Panc1 (cell line): ENCODE results near the gene SIRT7. TPM values are rescaled to one million over a fixed set of nuclear protein-coding genes. Genes with fewer than 3 reads are reported as not detected.

Source experiments
- ATAC-seq: fragments of 200-7000 bp; cut with Tn5 transposase; 2 replicates; pipeline ENCODE4 v1.9.1; 2020; ENCODE audit warnings: mild to moderate bottlenecking, moderate library complexity
- BruUV-seq: library from RNA; stranded (reverse); fragments of 400-500 nt; replicated peaks from 2 replicates; lab custom pipeline; 2021; lab: Mats Ljungman, UMichigan
- CTCF ChIA-PET: fragments of 300-600 bp; sonication (Branson Sonifier 250); formaldehyde crosslinking; loops from one replicate; lab custom pipeline; 2022; ENCODE audit warnings: antibody characterized with exemption; lab: Charles Lee
- POLR2A ChIA-PET: fragments of 300-600 bp; sonication (Branson Sonifier 250); formaldehyde crosslinking; loops from one replicate; lab custom pipeline; 2022; ENCODE audit warnings: antibody characterized with exemption; lab: Charles Lee
- DNase-seq: peaks from one replicate; pipeline ENCODE4 v3.0.0-alpha.2; 2010; ENCODE audit warnings: low read depth, low spot score
- H3K27ac ChIP-seq: 2 replicates; pipeline ENCODE4 v1.5.1; 2011; ENCODE audit warnings: mild to moderate bottlenecking, low read length, inconsistent platforms
- H3K27me3 ChIP-seq: fragments of 200-500 bp; sonication (Bioruptor generic); 2 replicates; pipeline ENCODE4 v1.6.0; 2014; ENCODE audit warnings: low read length, inconsistent platforms; ENCODE audit not compliant: control insufficient read depth, insufficient read depth
- H3K36me3 ChIP-seq: fragments of 200-500 bp; sonication (Bioruptor generic); 2 replicates; pipeline ENCODE4 v1.5.1; 2014; ENCODE audit warnings: inconsistent platforms, mild to moderate bottlenecking, low read length, moderate library complexity; ENCODE audit not compliant: control insufficient read depth, insufficient read depth
- H3K4me1 ChIP-seq: 2 replicates; pipeline ENCODE4 v1.5.1; 2011; ENCODE audit warnings: inconsistent platforms, mild to moderate bottlenecking, low read length, moderate library complexity; ENCODE audit not compliant: control insufficient read depth, insufficient read depth
- H3K4me3 ChIP-seq, 2 experiments: 2 replicates each; pipeline ENCODE4 v1.5.1; 2011 to 2012; ENCODE audit warnings: low read depth in 2 of 2, low read length in 2 of 2, mild to moderate bottlenecking in 2 of 2, inconsistent platforms in 1 of 2, moderate library complexity in 1 of 2
- H3K9me3 ChIP-seq: fragments of 200-500 bp; sonication (Bioruptor generic); 2 replicates; pipeline ENCODE4 v1.5.1; 2014; ENCODE audit warnings: low read depth, mild to moderate bottlenecking, inconsistent platforms, low read length, moderate library complexity; ENCODE audit not compliant: control insufficient read depth, insufficient read depth
- POLR2AphosphoS5 ChIP-seq: IDR thresholded peaks from 2 replicates; pipeline ENCODE4 v1.6.1; 2012; ENCODE audit warnings: mild to moderate bottlenecking, low read depth, low read length, moderate library complexity
- SIN3A ChIP-seq: IDR thresholded peaks from 2 replicates; pipeline ENCODE4 v1.6.1; 2012; ENCODE audit warnings: low read depth, mild to moderate bottlenecking, low read length, moderate library complexity, borderline replicate concordance; ENCODE audit not compliant: insufficient read depth
- TCF7L2 ChIP-seq: IDR thresholded peaks from 2 replicates; pipeline ENCODE4 v1.6.1; 2011; ENCODE audit warnings: mild to moderate bottlenecking, low read depth, low read length, inconsistent platforms
- in situ Hi-C: cut with HindIII; loops from 2 replicates; pipeline ENCODE4 v1.10.0; 2016; ENCODE audit warnings: low sequenced_read_pairs, low pct_unique_long_range_greater_than_20kb
- intact Hi-C: fragments of 100-400 bp; cut with micrococcal nuclease; formaldehyde crosslinking; loops from one replicate; pipeline ENCODE4 v1.10.0; 2022; ENCODE audit not compliant: unreplicated experiment
- total RNA-seq: library from RNA; stranded (reverse); gene quantifications from one replicate; pipeline ENCODE4 v1.2.1, GENCODE V29; 2021; ENCODE audit not compliant: unreplicated experiment
- TF ChIP-seq, protein P1 (sequence below), 2 experiments: IDR thresholded peaks; 2 replicates each; pipeline ENCODE4 v1.6.1; 2011 to 2012; ENCODE audit warnings: low read depth in 2 of 2, control low read depth in 1 of 2, low read length in 1 of 2, mild to moderate bottlenecking in 1 of 2, moderate library complexity in 1 of 2; ENCODE audit not compliant: insufficient read depth in 1 of 2
- TF ChIP-seq, protein P2 (sequence below): fragments of 450-650 bp; IDR thresholded peaks from 2 replicates; pipeline ENCODE4 v1.5.1; 2017; ENCODE audit warnings: mild to moderate bottlenecking

The SIRT7 gene
- total RNA-seq, 1 experiment from 2014 or later, result 82.5 TPM

DNA sequence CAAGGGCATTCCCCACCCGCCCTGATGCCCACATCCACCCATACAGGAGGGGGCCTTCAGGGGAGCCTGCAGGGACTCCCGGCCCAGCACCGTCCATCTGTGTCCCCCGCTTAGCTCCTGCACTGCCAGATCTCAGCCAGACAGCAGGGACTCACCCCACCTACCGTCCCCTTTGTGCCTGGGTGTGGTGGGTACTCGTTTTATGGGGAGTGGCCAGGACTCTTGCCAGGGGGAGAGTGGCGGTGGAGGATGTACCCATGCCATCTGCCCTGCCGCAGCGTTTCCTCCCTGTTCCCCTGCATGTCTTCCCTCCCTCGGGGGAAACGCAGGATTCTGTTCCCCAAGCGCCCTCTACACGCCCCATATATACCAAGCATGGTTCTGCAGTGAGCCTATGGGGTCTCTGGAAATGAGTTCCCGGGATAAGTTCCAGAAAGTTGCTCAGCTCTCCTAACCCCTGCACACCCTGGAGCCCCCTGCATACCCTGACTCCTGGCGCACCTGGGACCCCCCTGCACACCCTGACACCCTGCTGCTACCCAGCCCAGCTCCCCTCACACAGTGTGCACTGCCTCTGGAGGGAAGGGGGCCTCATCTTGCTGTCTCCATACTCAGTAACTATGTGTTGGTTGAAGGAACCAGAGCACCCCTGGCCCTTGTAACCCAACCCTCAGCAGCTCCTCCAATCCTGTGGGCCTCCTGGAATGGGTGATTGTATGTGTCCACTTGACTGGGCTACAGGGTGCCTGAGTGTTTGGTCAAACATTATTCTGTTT lies 13.8 kb upstream of the SIRT7 start:
- no peak for DNase-seq
- Histone ChIP-seq H3K9me3 (no peaks in the 10 kb centered on the region), H3K4me3 (no peak overlapping the region), H3K27me3 (no peaks in the 10 kb centered on the region), H3K36me3 (peaks cover 1% of the 10 kb centered on the region; the same call in 1 of the 2 replicates), H3K4me1 (peaks cover 38% of the 10 kb centered on the region), H3K27ac (no peak overlapping the region)
- ATAC-seq, result no peak
- ChIA-PET POLR2A (interaction anchor here (0.5 kb wide), 1 partner anchor 211 kb away, joined by 3 read pairs; no protein-coding TSS in a partner anchor), CTCF (no interaction called here)
- in situ Hi-C loops, result no loop called here
- BruUV-seq, result no TSS peak
- TF ChIP-seq TCF7L2, result no peak
- TF ChIP-seq, protein P1, sequence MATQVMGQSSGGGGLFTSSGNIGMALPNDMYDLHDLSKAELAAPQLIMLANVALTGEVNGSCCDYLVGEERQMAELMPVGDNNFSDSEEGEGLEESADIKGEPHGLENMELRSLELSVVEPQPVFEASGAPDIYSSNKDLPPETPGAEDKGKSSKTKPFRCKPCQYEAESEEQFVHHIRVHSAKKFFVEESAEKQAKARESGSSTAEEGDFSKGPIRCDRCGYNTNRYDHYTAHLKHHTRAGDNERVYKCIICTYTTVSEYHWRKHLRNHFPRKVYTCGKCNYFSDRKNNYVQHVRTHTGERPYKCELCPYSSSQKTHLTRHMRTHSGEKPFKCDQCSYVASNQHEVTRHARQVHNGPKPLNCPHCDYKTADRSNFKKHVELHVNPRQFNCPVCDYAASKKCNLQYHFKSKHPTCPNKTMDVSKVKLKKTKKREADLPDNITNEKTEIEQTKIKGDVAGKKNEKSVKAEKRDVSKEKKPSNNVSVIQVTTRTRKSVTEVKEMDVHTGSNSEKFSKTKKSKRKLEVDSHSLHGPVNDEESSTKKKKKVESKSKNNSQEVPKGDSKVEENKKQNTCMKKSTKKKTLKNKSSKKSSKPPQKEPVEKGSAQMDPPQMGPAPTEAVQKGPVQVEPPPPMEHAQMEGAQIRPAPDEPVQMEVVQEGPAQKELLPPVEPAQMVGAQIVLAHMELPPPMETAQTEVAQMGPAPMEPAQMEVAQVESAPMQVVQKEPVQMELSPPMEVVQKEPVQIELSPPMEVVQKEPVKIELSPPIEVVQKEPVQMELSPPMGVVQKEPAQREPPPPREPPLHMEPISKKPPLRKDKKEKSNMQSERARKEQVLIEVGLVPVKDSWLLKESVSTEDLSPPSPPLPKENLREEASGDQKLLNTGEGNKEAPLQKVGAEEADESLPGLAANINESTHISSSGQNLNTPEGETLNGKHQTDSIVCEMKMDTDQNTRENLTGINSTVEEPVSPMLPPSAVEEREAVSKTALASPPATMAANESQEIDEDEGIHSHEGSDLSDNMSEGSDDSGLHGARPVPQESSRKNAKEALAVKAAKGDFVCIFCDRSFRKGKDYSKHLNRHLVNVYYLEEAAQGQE (IDR thresholded peaks at IDR 0.05; ENCODE audit: insufficient read depth in 1 of 2, low read depth in 2 of 2, low read length in 1 of 2), result no peak
- TF ChIP-seq SIN3A, result 0 out of 2 replicates have a peak, but pooled peaks have one; percentile 53
- intact Hi-C loops, result no loop called here

DNA sequence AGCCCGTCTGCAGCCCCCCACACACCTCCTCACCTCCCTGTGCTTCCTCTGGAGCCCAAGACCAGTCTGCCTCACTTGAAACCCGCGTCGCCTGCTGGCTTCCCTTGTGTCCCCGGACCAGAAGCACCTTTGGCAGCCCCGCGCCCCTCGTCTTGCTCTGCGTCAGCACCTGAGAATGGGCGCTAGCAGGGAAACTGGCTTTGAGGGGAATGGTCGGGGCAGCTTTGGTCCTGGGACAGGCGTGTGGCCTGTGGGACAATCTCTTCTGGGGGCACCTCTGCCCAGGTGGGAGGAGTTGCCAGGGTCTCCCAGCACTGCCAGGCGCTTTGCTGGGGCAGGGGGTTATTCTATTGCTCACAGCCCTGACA lies 13.2 kb upstream of the SIRT7 start:
- H3K36me3 ChIP-seq, result no peaks in the 10 kb centered on the region; the same call in 1 of the 2 replicates
- ATAC-seq (no peak), DNase-seq (no peak)
- H3K27me3 ChIP-seq, result no peaks in the 10 kb centered on the region
- ChIA-PET CTCF (no interaction called here), POLR2A (no interaction called here)
- in situ Hi-C loops, result no loop called here
- no peak overlapping the region for H3K27ac ChIP-seq
- TF ChIP-seq, protein P2, sequence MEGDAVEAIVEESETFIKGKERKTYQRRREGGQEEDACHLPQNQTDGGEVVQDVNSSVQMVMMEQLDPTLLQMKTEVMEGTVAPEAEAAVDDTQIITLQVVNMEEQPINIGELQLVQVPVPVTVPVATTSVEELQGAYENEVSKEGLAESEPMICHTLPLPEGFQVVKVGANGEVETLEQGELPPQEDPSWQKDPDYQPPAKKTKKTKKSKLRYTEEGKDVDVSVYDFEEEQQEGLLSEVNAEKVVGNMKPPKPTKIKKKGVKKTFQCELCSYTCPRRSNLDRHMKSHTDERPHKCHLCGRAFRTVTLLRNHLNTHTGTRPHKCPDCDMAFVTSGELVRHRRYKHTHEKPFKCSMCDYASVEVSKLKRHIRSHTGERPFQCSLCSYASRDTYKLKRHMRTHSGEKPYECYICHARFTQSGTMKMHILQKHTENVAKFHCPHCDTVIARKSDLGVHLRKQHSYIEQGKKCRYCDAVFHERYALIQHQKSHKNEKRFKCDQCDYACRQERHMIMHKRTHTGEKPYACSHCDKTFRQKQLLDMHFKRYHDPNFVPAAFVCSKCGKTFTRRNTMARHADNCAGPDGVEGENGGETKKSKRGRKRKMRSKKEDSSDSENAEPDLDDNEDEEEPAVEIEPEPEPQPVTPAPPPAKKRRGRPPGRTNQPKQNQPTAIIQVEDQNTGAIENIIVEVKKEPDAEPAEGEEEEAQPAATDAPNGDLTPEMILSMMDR, result no peak
- TF ChIP-seq TCF7L2 (no peak), SIN3A (no peak), POLR2AphosphoS5 (no peak)
- TF ChIP-seq, protein P1 (IDR thresholded peaks at IDR 0.05; ENCODE audit: insufficient read depth in 1 of 2, low read depth in 2 of 2, low read length in 1 of 2), result no peak
- BruUV-seq, result no TSS peak
- intact Hi-C loops, result no loop called here
- no peaks in the 10 kb centered on the region for H3K9me3 ChIP-seq
- no peak overlapping the region for H3K4me3 ChIP-seq
- peaks cover 38% of the 10 kb centered on the region for H3K4me1 ChIP-seq
